Glutamatergic neuron (in vitro differentiated cells): Measurements from ENCODE around the gene JPH2. TPM values are rescaled to one million over a fixed set of nuclear protein-coding genes. Genes with fewer than 3 reads are reported as not detected.

ENCODE experiments used
- DNase-seq: peaks from one replicate; pipeline ENCODE4 v3.0.0; 2022
- H3K27ac Mint-ChIP-seq: one replicate; pipeline ENCODE4 v1.8.0; 2020; ENCODE audit warnings: mild to moderate bottlenecking, mixed read lengths, inconsistent platforms; ENCODE audit not compliant: unreplicated experiment
- H3K27me3 Mint-ChIP-seq: one replicate; pipeline ENCODE4 v1.8.0; 2020; ENCODE audit warnings: mild to moderate bottlenecking, moderate library complexity, mixed read lengths, inconsistent platforms; ENCODE audit not compliant: unreplicated experiment
- H3K36me3 Mint-ChIP-seq: one replicate; pipeline ENCODE4 v1.8.0; 2020; ENCODE audit warnings: mild to moderate bottlenecking, mixed read lengths, inconsistent platforms; ENCODE audit not compliant: unreplicated experiment
- H3K4me1 Mint-ChIP-seq: one replicate; pipeline ENCODE4 v1.8.0; 2020; ENCODE audit warnings: mild to moderate bottlenecking, low read depth, mixed read lengths, inconsistent platforms; ENCODE audit not compliant: unreplicated experiment
- H3K4me3 Mint-ChIP-seq: one replicate; pipeline ENCODE4 v1.8.0; 2020; ENCODE audit warnings: mild to moderate bottlenecking, mixed read lengths, inconsistent platforms; ENCODE audit not compliant: unreplicated experiment
- H3K9me3 Mint-ChIP-seq: one replicate; pipeline ENCODE4 v1.8.0; 2020; ENCODE audit warnings: mild to moderate bottlenecking, moderate library complexity, mixed read lengths, inconsistent platforms; ENCODE audit not compliant: unreplicated experiment
- CTCF ChIP-seq: fragments of 200-600 bp; sonication (generic); IDR thresholded peaks from one replicate; pipeline ENCODE4 v1.5.0; 2021; ENCODE audit not compliant: partially characterized antibody, unreplicated experiment
- total RNA-seq: library from RNA; stranded (reverse); fragmentation: NEBNext Ultra II Directional; extraction: Animal tissue kit (Norgen Biotek cat#: 25700); gene quantifications from one replicate; pipeline ENCODE4 v1.2.1, GENCODE V29; 2021; ENCODE audit not compliant: unreplicated experiment

JPH2 gene
- total RNA-seq, 1 donor from 2014 or later: 0.07 TPM

- no peak for DNase-seq
- TF ChIP-seq CTCF: no peak
- Mint-ChIP-seq H3K4me3 (no peak overlapping the region), H3K4me1 (peaks cover 5% of the 10 kb centered on the region), H3K27ac (no peak overlapping the region), H3K36me3 (peaks cover 7% of the 10 kb centered on the region), H3K9me3 (peaks cover 5% of the 10 kb centered on the region), H3K27me3 (peaks cover 2% of the 10 kb centered on the region)
Measured at GRCh38 chr20:44154521-44155001, 32.4 kb downstream of the JPH2 start.

DNA sequence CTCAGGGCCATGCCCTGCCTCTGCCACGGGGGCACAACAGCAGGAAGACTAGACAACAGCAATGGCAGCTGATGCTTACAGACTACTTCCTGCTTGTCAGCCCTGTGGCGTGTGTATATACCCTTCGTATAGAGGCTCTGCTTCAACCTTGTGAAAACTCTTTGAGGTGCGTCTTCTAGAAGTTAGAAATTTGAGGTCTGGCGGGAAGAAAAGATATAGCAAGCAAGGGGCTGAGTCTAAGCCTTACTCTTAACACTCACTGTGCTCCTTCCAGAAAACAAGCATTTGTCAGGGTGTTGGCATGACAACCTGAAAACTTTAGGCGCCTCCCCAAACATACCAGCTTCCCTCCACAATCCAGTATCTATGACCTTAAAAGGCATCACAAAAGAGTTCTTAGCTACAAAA, 33.3 kb downstream of the JPH2 start:
- no peak overlapping the region for H3K4me3 Mint-ChIP-seq
- no peak for TF ChIP-seq CTCF
- H3K4me1 Mint-ChIP-seq: peaks cover 5% of the 10 kb centered on the region
- DNase-seq: no peak
- peaks cover 2% of the 10 kb centered on the region for H3K9me3 Mint-ChIP-seq
- peaks cover 2% of the 10 kb centered on the region for H3K27me3 Mint-ChIP-seq
- H3K27ac Mint-ChIP-seq: no peak overlapping the region
- H3K36me3 Mint-ChIP-seq: no peaks in the 10 kb centered on the region

DNA sequence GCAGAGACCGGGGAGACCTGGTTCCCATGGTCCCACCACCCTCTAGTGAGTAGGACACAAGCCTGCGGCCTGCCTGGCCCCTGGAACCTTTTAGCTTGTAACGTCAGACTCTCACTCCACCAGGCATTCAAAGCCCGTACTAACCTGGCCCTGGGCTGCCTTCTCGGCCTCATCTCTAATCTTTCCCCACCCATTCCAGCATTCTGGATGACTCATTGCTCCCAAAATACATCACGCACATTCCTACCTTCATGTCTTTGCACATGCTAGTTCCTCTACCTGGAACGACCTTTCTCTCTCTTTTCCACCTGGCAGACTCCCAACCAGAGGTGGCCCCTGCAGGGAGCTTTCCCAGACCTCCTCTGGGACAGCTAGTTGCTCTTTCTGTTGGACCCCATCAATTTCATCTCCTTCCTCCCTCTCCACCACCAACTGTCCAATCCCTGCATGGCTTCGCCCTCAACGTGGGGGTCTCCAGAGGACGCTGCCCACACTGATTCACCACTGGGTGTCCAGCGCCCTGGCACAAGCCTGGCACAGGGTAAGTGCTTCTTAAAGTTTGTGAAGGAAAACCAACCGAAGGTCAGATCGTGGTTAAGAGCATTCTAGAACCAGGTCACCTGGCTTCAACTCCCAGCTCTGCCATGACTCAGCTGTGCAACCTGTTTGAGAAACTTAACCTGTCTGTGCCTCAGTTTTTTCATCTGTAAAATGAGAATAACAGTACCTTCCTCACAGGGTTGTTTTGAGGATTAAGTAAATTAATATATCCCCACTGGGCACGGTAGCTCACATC, 35.2 kb downstream of the JPH2 start:
- H3K27ac Mint-ChIP-seq: no peak overlapping the region
- no peak overlapping the region for H3K4me3 Mint-ChIP-seq
- H3K36me3 Mint-ChIP-seq: no peaks in the 10 kb centered on the region
- DNase-seq: no peak
- no peak for TF ChIP-seq CTCF
- H3K4me1 Mint-ChIP-seq: peaks cover 4% of the 10 kb centered on the region
- peaks cover 2% of the 10 kb centered on the region for H3K9me3 Mint-ChIP-seq
- H3K27me3 Mint-ChIP-seq: peaks cover 2% of the 10 kb centered on the region

GRCh38 chr20:44146272-44146671, 40.7 kb downstream of the JPH2 start:
- no peak overlapping the region for H3K27ac Mint-ChIP-seq
- H3K4me3 Mint-ChIP-seq: no peak overlapping the region
- peaks cover 1% of the 10 kb centered on the region for H3K27me3 Mint-ChIP-seq
- no peak for TF ChIP-seq CTCF
- H3K36me3 Mint-ChIP-seq: no peaks in the 10 kb centered on the region
- DNase-seq: no peak
- H3K4me1 Mint-ChIP-seq: peaks cover 4% of the 10 kb centered on the region
- peaks cover 6% of the 10 kb centered on the region for H3K9me3 Mint-ChIP-seq

DNA sequence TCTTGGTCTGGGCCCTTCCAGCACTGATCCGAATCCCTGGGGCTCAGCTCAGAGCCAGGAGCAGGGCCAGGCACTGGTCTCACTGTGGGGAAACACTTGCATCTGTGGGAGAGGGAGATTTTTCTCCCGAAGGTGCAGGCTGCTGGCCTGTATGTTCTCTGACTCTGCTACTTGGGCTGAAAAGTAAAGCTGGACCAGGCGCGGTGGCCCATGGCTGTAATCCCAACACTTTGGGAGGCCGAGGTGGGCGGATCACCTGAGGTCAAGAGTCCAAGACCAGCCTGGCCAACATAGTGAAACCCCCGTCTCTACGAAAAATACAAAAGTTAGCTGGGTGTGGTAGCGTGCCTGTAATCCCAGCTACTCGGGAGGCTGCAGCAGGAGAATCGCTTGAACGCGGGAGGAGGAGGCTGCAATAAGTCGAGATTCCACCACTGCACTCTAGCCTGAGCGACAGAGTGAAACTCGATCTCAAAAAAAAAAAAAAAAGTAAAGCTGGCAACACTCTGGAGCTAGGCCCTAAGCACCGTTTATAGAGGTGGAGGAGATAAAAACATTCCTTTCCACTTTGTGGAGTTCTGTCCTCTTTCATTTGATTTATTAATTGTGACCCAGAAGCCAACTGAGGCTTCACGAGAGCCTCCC, 41.7 kb downstream of the JPH2 start:
- peaks cover 4% of the 10 kb centered on the region for H3K4me1 Mint-ChIP-seq
- TF ChIP-seq CTCF: no peak
- no peak overlapping the region for H3K27ac Mint-ChIP-seq
- no peak for DNase-seq
- H3K4me3 Mint-ChIP-seq: no peak overlapping the region
- no peaks in the 10 kb centered on the region for H3K36me3 Mint-ChIP-seq
- H3K27me3 Mint-ChIP-seq: peaks cover 1% of the 10 kb centered on the region
- peaks cover 6% of the 10 kb centered on the region for H3K9me3 Mint-ChIP-seq
